Neural progenitor cell (in vitro differentiated cells): Measurements from ENCODE around the gene GREM1. TPM values are rescaled to one million over a fixed set of nuclear protein-coding genes. Genes with fewer than 3 reads are reported as not detected.

Experiments
- DNase-seq: peaks from one replicate; pipeline ENCODE4 v3.0.0-alpha.2; 2016; ENCODE audit warnings: low spot score
- H2AFZ ChIP-seq: fragments of 200-600 bp; sonication (generic); replicated peaks from 2 replicates; pipeline ENCODE4 v1.6.1; 2016; ENCODE audit warnings: antibody characterized with exemption
- H3F3A ChIP-seq: fragments of 200-600 bp; sonication (generic); 2 replicates; pipeline ENCODE4 v1.6.1; 2016; ENCODE audit warnings: antibody characterized with exemption, low read depth
- H3K27ac ChIP-seq: fragments of 200-600 bp; sonication (generic); 2 replicates; pipeline ENCODE4 v1.5.1; 2016; ENCODE audit warnings: mild to moderate bottlenecking
- H3K27me3 ChIP-seq: fragments of 200-600 bp; sonication (generic); 2 replicates; pipeline ENCODE4 v1.6.1; 2016; ENCODE audit warnings: mild to moderate bottlenecking, moderate library complexity
- H3K36me3 ChIP-seq: fragments of 200-600 bp; sonication (generic); 2 replicates; pipeline ENCODE4 v1.5.1; 2016
- H3K4me1 ChIP-seq: fragments of 200-600 bp; sonication (generic); 2 replicates; pipeline ENCODE4 v1.6.1; 2016; ENCODE audit warnings: mixed run types
- H3K4me2 ChIP-seq: fragments of 200-600 bp; sonication (generic); 2 replicates; pipeline ENCODE4 v1.6.1; 2016
- H3K4me3 ChIP-seq: fragments of 200-600 bp; sonication (generic); 2 replicates; pipeline ENCODE4 v1.5.1; 2016
- H3K79me2 ChIP-seq: fragments of 200-600 bp; sonication (generic); 2 replicates; pipeline ENCODE4 v1.6.1; 2016; ENCODE audit warnings: low read depth
- H3K9ac ChIP-seq: fragments of 200-600 bp; sonication (generic); 2 replicates; pipeline ENCODE4 v1.6.1; 2016
- H3K9me3 ChIP-seq: fragments of 200-600 bp; sonication (generic); 2 replicates; pipeline ENCODE4 v1.5.1; 2016; ENCODE audit warnings: low read depth
- H4K20me1 ChIP-seq: fragments of 200-600 bp; sonication (generic); 2 replicates; pipeline ENCODE4 v1.6.1; 2016; ENCODE audit warnings: low read depth
- H3K27ac Mint-ChIP-seq: 3 replicates; pipeline ENCODE4 v1.8.0; 2021; ENCODE audit warnings: mixed read lengths
- H3K27me3 Mint-ChIP-seq: 2 replicates; pipeline ENCODE4 v1.8.0; 2022; ENCODE audit warnings: low read depth, mild to moderate bottlenecking, inconsistent platforms, moderate library complexity, mixed read lengths; ENCODE audit not compliant: insufficient read depth
- H3K36me3 Mint-ChIP-seq: 3 replicates; pipeline ENCODE4 v1.8.0; 2021; ENCODE audit warnings: mixed read lengths
- H3K4me1 Mint-ChIP-seq: 3 replicates; pipeline ENCODE4 v1.8.0; 2021; ENCODE audit warnings: mixed read lengths
- H3K4me3 Mint-ChIP-seq: 3 replicates; pipeline ENCODE4 v1.8.0; 2021; ENCODE audit warnings: mild to moderate bottlenecking, moderate library complexity, mixed read lengths
- H3K9me3 Mint-ChIP-seq: 3 replicates; pipeline ENCODE4 v1.8.0; 2020; ENCODE audit warnings: mixed read lengths
- EZH2 ChIP-seq: fragments of 200-600 bp; sonication (generic); IDR thresholded peaks from 2 replicates; pipeline ENCODE4 v1.6.1; 2017; ENCODE audit warnings: antibody characterized with exemption, mild to moderate bottlenecking, moderate library complexity
- EZH2phosphoT487 ChIP-seq: fragments of 200-600 bp; sonication (generic); IDR thresholded peaks from 2 replicates; pipeline ENCODE4 v1.6.1; 2017; ENCODE audit warnings: antibody characterized with exemption
- total RNA-seq: library from RNA; depleted of rRNA; stranded (reverse); fragments of >200 nt; gene quantifications from 2 replicates; pipeline ENCODE4 v1.2.3, GENCODE V29; 2015; ENCODE audit warnings: low replicate concordance
- TF ChIP-seq, protein P1 (sequence below): fragments of 200-600 bp; sonication (generic); IDR thresholded peaks from 2 replicates; pipeline ENCODE4 v1.5.1; 2017; ENCODE audit warnings: antibody characterized with exemption, mild to moderate bottlenecking

GREM1 gene
- 2.9 and 4.4 TPM in 2 replicates for total RNA-seq

DNA sequence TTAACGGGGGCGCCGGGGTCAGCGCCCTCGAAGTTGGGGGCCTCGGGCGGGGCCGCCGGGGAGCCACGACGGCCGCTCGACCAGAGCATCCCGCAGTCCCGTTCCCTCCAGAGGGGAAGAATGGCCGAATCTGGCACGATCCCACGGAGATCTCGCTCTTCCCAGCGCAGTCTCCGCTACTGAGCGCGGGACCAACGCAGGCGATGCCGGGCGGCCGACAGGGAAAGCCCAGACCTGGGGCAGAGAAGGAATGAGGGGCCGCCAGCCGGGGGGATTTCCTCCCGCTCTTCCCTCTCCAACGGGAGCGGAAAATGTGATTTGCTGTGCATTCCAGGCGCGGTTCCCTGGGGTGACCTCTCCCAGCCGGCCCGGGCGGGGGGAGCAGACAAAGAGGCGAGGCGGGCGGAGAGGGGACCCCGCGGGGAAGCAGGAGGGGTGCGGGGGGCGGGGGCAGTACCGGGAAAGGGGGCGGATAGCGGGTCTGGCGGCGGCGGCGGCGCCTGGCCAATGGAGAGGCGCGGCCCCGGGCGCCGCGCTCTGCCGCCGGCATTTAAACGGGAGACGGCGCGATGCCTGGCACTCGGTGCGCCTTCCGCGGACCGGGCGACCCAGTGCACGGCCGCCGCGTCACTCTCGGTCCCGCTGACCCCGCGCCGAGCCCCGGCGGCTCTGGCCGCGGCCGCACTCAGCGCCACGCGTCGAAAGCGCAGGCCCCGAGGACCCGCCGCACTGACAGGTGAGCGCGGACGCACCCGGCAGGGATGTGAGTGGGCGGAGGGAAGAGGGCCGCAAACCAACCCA, at the start of gene GREM1:
TSS of gene GREM1 (plus strand) at position 579 of the 801 bp plus-strand sequence. CDS start 12,687 bp downstream, outside the sequence.
- Histone ChIP-seq H3K27me3 (peaks cover 89% of the 10 kb centered on the region), H3K79me2 (peaks cover 9% of the 10 kb centered on the region), H3K9ac (no peak within 1 kb of the TSS), H3K4me3 (peak within 1 kb of the TSS; percentile 45), H3K9me3 (no peaks in the 10 kb centered on the region), H3K36me3 (no peaks in the 10 kb centered on the region), H4K20me1 (peaks cover 5% of the 10 kb centered on the region), H2AFZ (peak within 1 kb of the TSS; percentile 96), H3F3A (peaks cover 38% of the 10 kb centered on the region), H3K27ac (no peak within 1 kb of the TSS), H3K4me1 (peaks cover 29% of the 10 kb centered on the region), H3K4me2 (peak within 1 kb of the TSS; percentile 92)
- H3K9me3 Mint-ChIP-seq: no peaks in the 10 kb centered on the region
- H3K4me1 Mint-ChIP-seq: peaks cover 26% of the 10 kb centered on the region
- H3K4me3 Mint-ChIP-seq: peak within 1 kb of the TSS; percentile 86
- TF ChIP-seq EZH2 (peak; percentile 57), EZH2phosphoT487 (peak; percentile 75)
- TF ChIP-seq, protein P1, sequence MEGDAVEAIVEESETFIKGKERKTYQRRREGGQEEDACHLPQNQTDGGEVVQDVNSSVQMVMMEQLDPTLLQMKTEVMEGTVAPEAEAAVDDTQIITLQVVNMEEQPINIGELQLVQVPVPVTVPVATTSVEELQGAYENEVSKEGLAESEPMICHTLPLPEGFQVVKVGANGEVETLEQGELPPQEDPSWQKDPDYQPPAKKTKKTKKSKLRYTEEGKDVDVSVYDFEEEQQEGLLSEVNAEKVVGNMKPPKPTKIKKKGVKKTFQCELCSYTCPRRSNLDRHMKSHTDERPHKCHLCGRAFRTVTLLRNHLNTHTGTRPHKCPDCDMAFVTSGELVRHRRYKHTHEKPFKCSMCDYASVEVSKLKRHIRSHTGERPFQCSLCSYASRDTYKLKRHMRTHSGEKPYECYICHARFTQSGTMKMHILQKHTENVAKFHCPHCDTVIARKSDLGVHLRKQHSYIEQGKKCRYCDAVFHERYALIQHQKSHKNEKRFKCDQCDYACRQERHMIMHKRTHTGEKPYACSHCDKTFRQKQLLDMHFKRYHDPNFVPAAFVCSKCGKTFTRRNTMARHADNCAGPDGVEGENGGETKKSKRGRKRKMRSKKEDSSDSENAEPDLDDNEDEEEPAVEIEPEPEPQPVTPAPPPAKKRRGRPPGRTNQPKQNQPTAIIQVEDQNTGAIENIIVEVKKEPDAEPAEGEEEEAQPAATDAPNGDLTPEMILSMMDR: no peak
- H3K36me3 Mint-ChIP-seq: no peaks in the 10 kb centered on the region
- no peak within 1 kb of the TSS for H3K27ac Mint-ChIP-seq
- H3K27me3 Mint-ChIP-seq: peaks cover 44% of the 10 kb centered on the region
- peak; percentile 90 for DNase-seq

DNA sequence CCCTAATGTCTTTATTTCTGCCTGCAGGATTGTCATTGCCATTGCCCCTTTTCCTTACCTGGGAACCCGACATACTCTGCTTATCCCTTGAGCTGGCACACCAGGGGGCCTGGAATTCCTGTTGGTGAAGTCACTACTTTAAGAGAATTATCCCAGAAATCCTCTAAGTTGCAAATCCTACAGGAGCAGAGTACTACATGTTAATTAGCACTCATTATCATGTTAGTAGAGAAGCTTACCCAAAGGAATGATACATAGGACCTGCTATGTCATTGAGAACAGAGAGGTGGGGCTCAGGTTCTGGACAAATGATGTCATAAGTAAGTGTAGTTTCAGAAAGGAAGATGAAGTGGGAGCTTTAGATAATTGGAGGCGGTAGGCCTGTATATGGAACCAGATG, 48.9 kb upstream of the GREM1 start:
- Mint-ChIP-seq H3K36me3 (peaks cover 4% of the 10 kb centered on the region), H3K27me3 (peaks cover under 1% of the 10 kb centered on the region), H3K27ac (no peak overlapping the region), H3K4me1 (peaks cover 8% of the 10 kb centered on the region), H3K9me3 (no peaks in the 10 kb centered on the region), H3K4me3 (no peak overlapping the region)
- Histone ChIP-seq H3K9me3 (no peaks in the 10 kb centered on the region), H3K4me2 (no peak overlapping the region), H3K27ac (no peak overlapping the region), H3K9ac (no peak overlapping the region), H3K27me3 (no peaks in the 10 kb centered on the region), H3F3A (peaks cover 9% of the 10 kb centered on the region), H3K36me3 (no peaks in the 10 kb centered on the region), H2AFZ (no peak overlapping the region), H3K79me2 (no peaks in the 10 kb centered on the region), H4K20me1 (no peaks in the 10 kb centered on the region), H3K4me1 (peaks cover 23% of the 10 kb centered on the region), H3K4me3 (no peak overlapping the region)
- TF ChIP-seq EZH2 (no peak), EZH2phosphoT487 (no peak)
- TF ChIP-seq, protein P1: no peak
- peak; percentile 46 for DNase-seq

DNA sequence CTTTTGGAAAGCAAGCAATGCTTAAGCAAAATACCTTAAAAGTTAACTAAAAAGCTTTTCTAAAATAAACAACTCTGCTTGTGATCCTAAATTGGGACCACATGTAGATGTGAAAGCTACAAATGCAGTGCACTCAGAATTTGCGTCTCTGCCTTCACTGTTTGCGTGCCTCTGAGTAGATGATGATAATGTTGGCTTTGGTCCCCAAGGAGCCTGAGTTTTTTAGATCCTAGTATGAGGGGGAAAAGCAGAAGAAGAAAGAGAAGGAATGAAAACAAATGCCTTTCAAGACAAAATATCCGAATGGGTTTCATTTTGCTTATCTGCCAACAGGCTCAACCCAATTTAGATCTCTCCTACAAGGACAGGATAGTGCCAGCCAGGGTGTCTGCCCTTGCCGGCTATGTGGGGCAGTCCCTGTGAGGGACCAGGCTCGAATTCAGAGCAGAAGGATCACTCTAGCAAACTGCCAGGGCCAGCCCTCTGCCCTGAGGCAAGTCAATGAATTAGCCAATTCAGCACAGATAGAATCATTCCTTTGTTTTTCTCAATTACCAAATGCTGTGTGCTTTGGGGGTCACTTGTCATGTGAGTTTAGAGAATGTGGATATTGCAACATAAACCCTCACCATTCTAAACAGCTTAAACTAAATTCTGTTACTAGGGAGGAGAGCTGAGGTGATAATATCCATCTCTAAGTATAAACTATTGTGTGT, 47.8 kb upstream of the GREM1 start:
- DNase-seq: peak; percentile 17
- Histone ChIP-seq H2AFZ (no peak overlapping the region), H3F3A (peaks cover 9% of the 10 kb centered on the region), H3K79me2 (no peaks in the 10 kb centered on the region), H4K20me1 (no peaks in the 10 kb centered on the region), H3K27me3 (no peaks in the 10 kb centered on the region), H3K4me3 (no peak overlapping the region), H3K9ac (no peak overlapping the region), H3K4me2 (no peak overlapping the region), H3K27ac (no peak overlapping the region), H3K36me3 (no peaks in the 10 kb centered on the region), H3K4me1 (peaks cover 18% of the 10 kb centered on the region), H3K9me3 (no peaks in the 10 kb centered on the region)
- TF ChIP-seq EZH2phosphoT487: no peak
- TF ChIP-seq, protein P1: no peak
- Mint-ChIP-seq H3K9me3 (no peaks in the 10 kb centered on the region), H3K27ac (no peak overlapping the region), H3K4me1 (peaks cover 8% of the 10 kb centered on the region), H3K27me3 (no peaks in the 10 kb centered on the region), H3K4me3 (no peak overlapping the region), H3K36me3 (peaks cover 4% of the 10 kb centered on the region)
